ENCODE results near the gene TMEM120B. TPM values are rescaled to one million over a fixed set of nuclear protein-coding genes. Genes with fewer than 3 reads are reported as not detected.

Gene TMEM120B
- total RNA-seq, 1 donor, result 8.3 TPM

DNA sequence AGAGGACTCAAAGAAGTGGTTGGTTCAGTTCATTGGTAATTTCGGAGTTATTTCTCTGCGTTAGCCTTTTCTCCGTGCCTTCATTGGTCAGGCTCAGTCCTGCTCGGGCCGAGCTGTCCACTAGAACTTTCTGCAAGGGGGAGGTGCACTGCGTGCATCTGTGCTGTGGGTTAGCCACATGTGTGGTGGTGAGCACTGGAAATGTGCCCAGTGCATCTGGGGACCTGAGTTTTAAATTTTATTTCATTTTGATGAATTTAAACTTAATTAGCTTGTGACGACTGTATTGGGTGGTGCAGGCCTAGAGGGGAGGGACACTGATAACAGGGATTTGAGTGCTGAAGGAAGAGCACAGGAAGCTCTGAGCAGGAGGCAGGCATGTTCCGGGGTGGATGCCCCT lies 115.8 kb downstream of the TMEM120B start:
- Histone ChIP-seq H2AFZ (ENCODE audit: low read length) (no peak overlapping the region), H3K79me2 (ENCODE audit: insufficient read depth, low read length) (peaks cover 6% of the 10 kb centered on the region), H3K36me3 (ENCODE audit: insufficient read depth, low read length) (peaks cover 69% of the 10 kb centered on the region), H3K9me3 (ENCODE audit: low read depth, low read length) (no peaks in the 10 kb centered on the region), H3K27ac (ENCODE audit: low read depth, low read length) (no peak overlapping the region), H3K4me1 (ENCODE audit: insufficient read depth, low read length) (no peaks in the 10 kb centered on the region), H3K4me3 (ENCODE audit: insufficient read depth, low read length) (no peak overlapping the region), H3K27me3 (ENCODE audit: insufficient read depth, low read length) (no peaks in the 10 kb centered on the region), H3K4me2 (ENCODE audit: insufficient read depth, low read length) (no peak overlapping the region), H4K20me1 (ENCODE audit: insufficient read depth, low read length) (peaks cover 21% of the 10 kb centered on the region)
- TF ChIP-seq, protein P1, sequence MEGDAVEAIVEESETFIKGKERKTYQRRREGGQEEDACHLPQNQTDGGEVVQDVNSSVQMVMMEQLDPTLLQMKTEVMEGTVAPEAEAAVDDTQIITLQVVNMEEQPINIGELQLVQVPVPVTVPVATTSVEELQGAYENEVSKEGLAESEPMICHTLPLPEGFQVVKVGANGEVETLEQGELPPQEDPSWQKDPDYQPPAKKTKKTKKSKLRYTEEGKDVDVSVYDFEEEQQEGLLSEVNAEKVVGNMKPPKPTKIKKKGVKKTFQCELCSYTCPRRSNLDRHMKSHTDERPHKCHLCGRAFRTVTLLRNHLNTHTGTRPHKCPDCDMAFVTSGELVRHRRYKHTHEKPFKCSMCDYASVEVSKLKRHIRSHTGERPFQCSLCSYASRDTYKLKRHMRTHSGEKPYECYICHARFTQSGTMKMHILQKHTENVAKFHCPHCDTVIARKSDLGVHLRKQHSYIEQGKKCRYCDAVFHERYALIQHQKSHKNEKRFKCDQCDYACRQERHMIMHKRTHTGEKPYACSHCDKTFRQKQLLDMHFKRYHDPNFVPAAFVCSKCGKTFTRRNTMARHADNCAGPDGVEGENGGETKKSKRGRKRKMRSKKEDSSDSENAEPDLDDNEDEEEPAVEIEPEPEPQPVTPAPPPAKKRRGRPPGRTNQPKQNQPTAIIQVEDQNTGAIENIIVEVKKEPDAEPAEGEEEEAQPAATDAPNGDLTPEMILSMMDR (IDR thresholded peaks at IDR 0.05; ENCODE audit: extremely low read depth, low read depth, low read length), result no peak
- peak; percentile 69 for DNase-seq (ENCODE audit: insufficient read length, low spot score, missing footprints)

DNA sequence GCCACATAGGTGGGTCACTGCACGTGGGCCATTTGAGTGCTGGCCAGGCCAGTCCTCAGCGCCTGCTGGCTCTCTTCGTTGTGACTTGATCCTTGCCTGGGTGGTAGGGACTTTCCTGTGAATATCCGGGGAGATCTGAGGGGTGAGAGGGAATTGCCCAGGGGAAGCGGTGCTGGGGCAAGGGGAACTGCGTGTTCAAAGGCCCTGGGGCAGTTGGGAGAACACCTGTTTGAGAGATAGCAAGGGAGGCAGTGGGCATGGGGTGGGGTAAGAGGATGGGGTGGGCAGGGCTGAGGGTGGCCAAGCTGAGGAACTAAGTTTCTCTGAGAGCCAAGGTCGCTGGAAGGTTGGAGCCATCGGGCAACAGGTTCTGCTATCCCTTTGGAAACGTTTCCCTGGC lies 116.3 kb downstream of the TMEM120B start:
- H3K4me3 ChIP-seq (ENCODE audit: insufficient read depth, low read length), result no peak overlapping the region
- H3K4me2 ChIP-seq (ENCODE audit: insufficient read depth, low read length), result no peak overlapping the region
- peaks cover 64% of the 10 kb centered on the region for H3K36me3 ChIP-seq (ENCODE audit: insufficient read depth, low read length)
- peaks cover 2% of the 10 kb centered on the region for H3K79me2 ChIP-seq (ENCODE audit: insufficient read depth, low read length)
- H4K20me1 ChIP-seq (ENCODE audit: insufficient read depth, low read length), result peaks cover 19% of the 10 kb centered on the region
- H3K27me3 ChIP-seq (ENCODE audit: insufficient read depth, low read length), result no peaks in the 10 kb centered on the region
- no peak overlapping the region for H3K27ac ChIP-seq (ENCODE audit: low read depth, low read length)
- no peaks in the 10 kb centered on the region for H3K4me1 ChIP-seq (ENCODE audit: insufficient read depth, low read length)
- H3K9me3 ChIP-seq (ENCODE audit: low read depth, low read length), result no peaks in the 10 kb centered on the region
- peak; percentile 23 for DNase-seq (ENCODE audit: insufficient read length, low spot score, missing footprints)
- TF ChIP-seq, protein P1 (IDR thresholded peaks at IDR 0.05; ENCODE audit: extremely low read depth, low read depth, low read length), result no peak
- no peak overlapping the region for H2AFZ ChIP-seq (ENCODE audit: low read length)

DNA sequence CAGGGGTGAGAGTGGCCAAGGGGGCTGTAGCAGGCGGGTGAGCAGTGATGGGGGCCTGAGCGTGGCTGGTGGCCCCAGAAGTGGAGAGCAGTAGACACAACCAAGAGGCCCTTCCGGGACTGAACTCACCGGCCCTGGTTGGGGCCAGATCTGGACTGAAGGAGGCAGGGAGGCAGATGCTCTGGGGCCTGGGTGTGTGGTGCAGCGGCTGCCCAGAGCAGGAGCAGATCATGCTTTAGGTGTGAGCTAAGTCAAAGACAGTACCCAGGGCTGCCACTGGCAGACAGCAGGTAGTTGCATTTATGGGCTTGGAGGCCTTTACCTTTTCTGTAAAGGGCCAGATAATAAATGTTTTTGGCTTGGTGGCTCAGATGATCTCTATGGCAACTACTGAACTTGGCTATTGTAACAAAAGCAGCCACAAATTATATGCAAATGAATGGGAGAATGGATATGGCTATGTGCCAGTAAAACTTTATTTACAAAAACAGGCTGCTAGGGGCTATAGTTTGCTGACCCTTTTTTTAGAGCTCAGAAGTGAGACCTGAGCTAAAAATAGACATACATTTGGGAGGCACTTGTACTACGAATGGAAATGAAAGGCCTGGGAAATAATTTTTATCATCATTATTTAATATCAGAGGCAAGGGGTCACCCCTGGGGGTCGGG lies 116.8 kb downstream of the TMEM120B start:
- Histone ChIP-seq H2AFZ (ENCODE audit: low read length) (no peak overlapping the region), H3K36me3 (ENCODE audit: insufficient read depth, low read length) (peaks cover 59% of the 10 kb centered on the region), H3K27ac (ENCODE audit: low read depth, low read length) (no peak overlapping the region), H3K9me3 (ENCODE audit: low read depth, low read length) (no peaks in the 10 kb centered on the region), H3K4me1 (ENCODE audit: insufficient read depth, low read length) (no peaks in the 10 kb centered on the region), H4K20me1 (ENCODE audit: insufficient read depth, low read length) (peaks cover 15% of the 10 kb centered on the region), H3K27me3 (ENCODE audit: insufficient read depth, low read length) (no peaks in the 10 kb centered on the region), H3K79me2 (ENCODE audit: insufficient read depth, low read length) (peaks cover 2% of the 10 kb centered on the region), H3K4me3 (ENCODE audit: insufficient read depth, low read length) (no peak overlapping the region), H3K4me2 (ENCODE audit: insufficient read depth, low read length) (no peak overlapping the region)
- TF ChIP-seq, protein P1 (IDR thresholded peaks at IDR 0.05; ENCODE audit: extremely low read depth, low read depth, low read length), result no peak
- DNase-seq (ENCODE audit: insufficient read length, low spot score, missing footprints), result peak; percentile 29

DNA sequence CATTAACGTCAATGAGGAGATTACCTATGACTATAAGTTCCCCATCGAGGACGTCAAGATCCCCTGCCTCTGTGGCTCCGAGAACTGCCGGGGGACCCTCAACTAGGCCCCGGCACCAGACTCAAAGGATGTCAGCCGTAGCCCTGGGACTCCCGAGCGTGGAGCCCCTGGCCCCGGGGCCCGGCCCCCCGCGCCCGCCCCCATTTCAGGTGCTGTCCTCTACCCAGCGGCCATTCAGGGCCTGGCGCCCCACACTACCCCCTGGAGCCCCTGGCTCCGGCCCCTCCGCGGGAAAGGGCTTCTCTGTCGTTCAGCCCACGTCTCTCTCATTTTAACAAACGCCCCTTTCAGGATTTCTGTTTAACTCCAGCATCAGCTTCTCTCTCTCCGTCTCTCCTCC lies 117.6 kb downstream of the TMEM120B start:
- DNase-seq (ENCODE audit: insufficient read length, low spot score, missing footprints), result peak; percentile 17
- no peaks in the 10 kb centered on the region for H3K79me2 ChIP-seq (ENCODE audit: insufficient read depth, low read length)
- no peaks in the 10 kb centered on the region for H3K9me3 ChIP-seq (ENCODE audit: low read depth, low read length)
- H3K27me3 ChIP-seq (ENCODE audit: insufficient read depth, low read length), result no peaks in the 10 kb centered on the region
- peaks cover 51% of the 10 kb centered on the region for H3K36me3 ChIP-seq (ENCODE audit: insufficient read depth, low read length)
- no peak overlapping the region for H3K27ac ChIP-seq (ENCODE audit: low read depth, low read length)
- H3K4me2 ChIP-seq (ENCODE audit: insufficient read depth, low read length), result no peak overlapping the region
- TF ChIP-seq, protein P1 (IDR thresholded peaks at IDR 0.05; ENCODE audit: extremely low read depth, low read depth, low read length), result no peak
- no peak overlapping the region for H2AFZ ChIP-seq (ENCODE audit: low read length)
- peaks cover 15% of the 10 kb centered on the region for H4K20me1 ChIP-seq (ENCODE audit: insufficient read depth, low read length)
- no peaks in the 10 kb centered on the region for H3K4me1 ChIP-seq (ENCODE audit: insufficient read depth, low read length)
- no peak overlapping the region for H3K4me3 ChIP-seq (ENCODE audit: insufficient read depth, low read length)

Measured in osteoblast (primary cell).